HuH-7 (cell line): ENCODE data around the gene BBIP1.

Source experiments
- DNase-seq: peaks from one replicate; pipeline ENCODE4 v3.0.0; 2011; ENCODE audit warnings: low spot score

Gene BBIP1

GRCh38 chr10:110863361-110863760 is 55.6 kb downstream of the BBIP1 start:
- DNase-seq = no peak

- no peak for DNase-seq
These were observed 56.0 kb downstream of the BBIP1 start for GRCh38 chr10:110862961-110863360.

GRCh38 chr10:110861930-110862649 is 56.9 kb downstream of the BBIP1 start:
- no peak for DNase-seq

DNA sequence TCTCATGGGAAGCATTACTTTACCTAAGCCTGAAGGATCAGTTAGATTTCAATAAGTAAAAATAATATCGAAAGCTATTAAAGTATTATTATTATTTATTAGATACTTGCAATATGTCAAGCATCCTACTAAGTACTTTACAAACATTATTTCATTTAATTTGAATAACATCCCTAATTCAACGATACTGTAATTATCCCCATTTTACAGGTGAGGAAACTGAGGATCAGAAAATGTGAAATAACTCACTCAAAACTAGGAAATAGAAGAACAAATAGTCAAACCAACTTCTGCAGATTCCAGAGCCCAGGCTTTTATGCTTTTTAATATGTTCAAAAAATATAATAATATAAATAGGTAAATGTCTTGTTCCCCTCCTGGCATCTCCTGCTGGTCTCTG is 57.5 kb downstream of the BBIP1 start:
- DNase-seq = no peak

GRCh38 chr10:110860576-110861241 is 58.3 kb downstream of the BBIP1 start:
- DNase-seq = no peak

DNA sequence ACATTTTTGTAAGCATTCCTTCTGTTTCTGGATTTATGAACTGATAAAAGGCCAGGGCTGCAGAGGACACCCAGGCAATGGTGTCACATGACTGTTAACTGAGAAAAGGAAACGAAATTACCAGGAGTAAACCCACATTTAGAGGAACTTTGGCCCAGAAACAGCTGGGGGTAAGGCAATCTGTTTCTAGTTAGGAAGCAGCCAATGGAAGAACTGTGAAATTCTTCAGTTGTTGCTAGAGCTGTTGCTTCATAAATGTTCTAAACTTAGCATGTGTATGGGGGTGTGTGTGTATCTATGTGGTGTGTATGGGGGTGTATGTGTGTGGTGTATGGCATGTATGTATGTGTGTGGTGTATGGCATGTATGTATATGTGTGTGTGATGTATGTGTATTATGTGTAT is 59.0 kb downstream of the BBIP1 start:
- no peak for DNase-seq

- DNase-seq = no peak
These were observed 59.6 kb downstream of the BBIP1 start for GRCh38 chr10:110859206-110859972.

GRCh38 chr10:110858297-110858934 is 60.6 kb downstream of the BBIP1 start:
- DNase-seq = no peak

- DNase-seq = peak; percentile 40
These were observed 61.5 kb downstream of the BBIP1 start for GRCh38 chr10:110857265-110858171.

DNA sequence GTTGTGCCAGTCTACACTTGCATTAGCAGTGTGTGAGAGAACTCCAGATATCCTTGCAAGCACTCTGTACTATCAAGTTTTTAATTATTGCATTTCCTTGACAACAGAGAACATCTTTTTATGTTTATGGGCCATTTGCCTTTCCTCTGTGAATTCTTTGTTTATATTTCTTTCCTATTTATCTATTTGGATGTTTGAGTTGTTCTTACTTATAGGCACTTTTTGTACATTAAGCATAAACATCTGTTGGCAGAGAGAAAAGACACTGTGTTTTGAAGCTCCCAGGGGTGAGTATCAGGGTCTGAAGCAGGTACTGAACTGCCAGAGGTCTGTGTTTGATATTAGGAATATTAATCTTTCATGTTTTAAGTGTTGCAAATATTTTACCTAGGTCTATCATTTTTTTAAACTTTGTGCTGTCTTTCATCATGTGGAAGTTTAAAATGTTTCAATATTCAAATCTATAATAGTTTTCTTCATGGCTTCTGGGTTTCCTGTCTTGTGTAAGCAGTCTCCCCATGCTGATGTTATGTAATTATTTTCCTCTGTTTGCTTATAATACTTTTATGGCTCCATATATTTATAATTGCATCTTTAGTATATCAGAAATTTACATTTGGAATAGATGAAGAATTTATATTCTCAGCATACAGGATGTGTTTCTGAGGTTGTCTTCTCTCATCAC is 64.9 kb downstream of the BBIP1 start:
- no peak for DNase-seq

- no peak for DNase-seq
These were observed 66.0 kb downstream of the BBIP1 start for GRCh38 chr10:110852947-110853346.

GRCh38 chr10:110852255-110852896 is 66.6 kb downstream of the BBIP1 start:
- DNase-seq = no peak

- DNase-seq = no peak
These were observed 67.9 kb downstream of the BBIP1 start for GRCh38 chr10:110851020-110851612.

- no peak for DNase-seq
These were observed 68.9 kb downstream of the BBIP1 start for GRCh38 chr10:110850099-110850498.
